WTC11 (cell line): ENCODE results near the gene MTA1. TPM values are rescaled to one million over a fixed set of nuclear protein-coding genes. Genes with fewer than 3 reads are reported as not detected.

Experiments
- ATAC-seq: fragments of 200-7000 bp; cut with Tn5 transposase; 2 replicates; pipeline ENCODE4 v1.10.0; 2021; ENCODE audit warnings: mild to moderate bottlenecking, moderate library complexity
- CTCF ChIA-PET: fragments of 300-600 bp; sonication (Branson Sonifier 250); formaldehyde crosslinking; loops from one replicate; lab custom pipeline; 2021; ENCODE audit warnings: antibody characterized with exemption; lab: Charles Lee
- POLR2A ChIA-PET: fragments of 350-600 bp; sonication (Branson Sonifier 250); formaldehyde crosslinking; loops from one replicate; lab custom pipeline; 2021; ENCODE audit warnings: antibody characterized with exemption; lab: Charles Lee
- DNase-seq: peaks from one replicate; pipeline ENCODE4 v3.0.0; 2021; ENCODE audit warnings: low spot score
- H3K27ac Mint-ChIP-seq: 2 replicates; pipeline ENCODE4 v1.8.0; 2021; ENCODE audit warnings: mixed read lengths
- H3K27me3 Mint-ChIP-seq: 2 replicates; pipeline ENCODE4 v1.8.0; 2021; ENCODE audit warnings: low read depth, mild to moderate bottlenecking, moderate library complexity, mixed read lengths
- H3K36me3 Mint-ChIP-seq: 2 replicates; pipeline ENCODE4 v1.8.0; 2021; ENCODE audit warnings: mixed read lengths
- H3K4me1 Mint-ChIP-seq: 2 replicates; pipeline ENCODE4 v1.8.0; 2022; ENCODE audit warnings: mixed read lengths
- H3K4me3 Mint-ChIP-seq: 2 replicates; pipeline ENCODE4 v1.8.0; 2021; ENCODE audit warnings: mild to moderate bottlenecking, moderate library complexity, mixed read lengths
- H3K9me3 Mint-ChIP-seq: 2 replicates; pipeline ENCODE4 v1.8.0; 2021; ENCODE audit warnings: mixed read lengths
- CBFB ChIP-seq: sonication (generic); formaldehyde crosslinking; IDR thresholded peaks from 2 replicates; pipeline ENCODE4 v1.8.1; 2022; ENCODE audit warnings: mild to moderate bottlenecking, low read depth, missing genetic modification reagents
- CREB1 ChIP-seq: sonication (generic); formaldehyde crosslinking; IDR thresholded peaks from 2 replicates; pipeline ENCODE4 v1.8.0; 2023; ENCODE audit warnings: mild to moderate bottlenecking, missing genetic modification reagents
- E2F1 ChIP-seq: sonication (generic); formaldehyde crosslinking; IDR thresholded peaks from 2 replicates; pipeline ENCODE4 v1.8.0; 2022; ENCODE audit warnings: mild to moderate bottlenecking, missing genetic modification reagents
- EMX1 ChIP-seq: fragments of 250-450 bp; sonication (Bioruptor Pico); IDR thresholded peaks from 2 replicates; pipeline ENCODE4 v1.8.0; 2021; ENCODE audit warnings: mild to moderate bottlenecking
- FOXK1 ChIP-seq: sonication (generic); formaldehyde crosslinking; IDR thresholded peaks from 2 replicates; pipeline ENCODE4 v1.8.0; 2022; ENCODE audit warnings: mild to moderate bottlenecking, moderate library complexity, missing genetic modification reagents
- FOXP1 ChIP-seq: sonication (generic); formaldehyde crosslinking; IDR thresholded peaks from 2 replicates; pipeline ENCODE4 v1.8.0; 2022; ENCODE audit warnings: missing genetic modification reagents, mild to moderate bottlenecking, moderate library complexity, borderline replicate concordance
- IRF2 ChIP-seq: sonication (generic); formaldehyde crosslinking; IDR thresholded peaks from 2 replicates; pipeline ENCODE4 v1.8.0; 2022; ENCODE audit warnings: low read depth, missing genetic modification reagents, borderline replicate concordance
- KAT7 ChIP-seq: sonication (generic); formaldehyde crosslinking; IDR thresholded peaks from 2 replicates; pipeline ENCODE4 v1.8.1; 2023; ENCODE audit warnings: missing genetic modification reagents, mild to moderate bottlenecking, borderline replicate concordance
- MYBL2 ChIP-seq: sonication (generic); formaldehyde crosslinking; IDR thresholded peaks from 2 replicates; pipeline ENCODE4 v1.8.1; 2023; ENCODE audit warnings: mild to moderate bottlenecking, moderate library complexity, missing genetic modification reagents
- NFATC4 ChIP-seq: fragments of 250-450 bp; sonication (Bioruptor Pico); IDR thresholded peaks from 2 replicates; pipeline ENCODE4 v1.9.0; 2021; ENCODE audit warnings: mild to moderate bottlenecking
- NR2C2 ChIP-seq: sonication (generic); formaldehyde crosslinking; IDR thresholded peaks from 2 replicates; pipeline ENCODE4 v1.8.0; 2022; ENCODE audit warnings: mild to moderate bottlenecking, missing genetic modification reagents
- NR3C1 ChIP-seq: sonication (generic); formaldehyde crosslinking; conservative IDR thresholded peaks from 2 replicates; pipeline ENCODE4 v1.8.1; 2023; ENCODE audit warnings: low read depth, mild to moderate bottlenecking, missing genetic modification reagents
- PREB ChIP-seq: sonication (generic); formaldehyde crosslinking; IDR thresholded peaks from 2 replicates; pipeline ENCODE4 v1.8.1; 2022; ENCODE audit warnings: mild to moderate bottlenecking, missing genetic modification reagents, moderate library complexity, borderline replicate concordance
- SMAD4 ChIP-seq: sonication (generic); formaldehyde crosslinking; IDR thresholded peaks from 2 replicates; pipeline ENCODE4 v1.8.0; 2022; ENCODE audit warnings: mild to moderate bottlenecking, missing genetic modification reagents
- SOX15 ChIP-seq: fragments of 250-450 bp; sonication (Bioruptor Pico); IDR thresholded peaks from 2 replicates; pipeline ENCODE4 v1.9.0; 2021; ENCODE audit warnings: mild to moderate bottlenecking
- TEAD4 ChIP-seq: sonication (generic); formaldehyde crosslinking; IDR thresholded peaks from 2 replicates; pipeline ENCODE4 v1.8.0; 2022; ENCODE audit warnings: mild to moderate bottlenecking, missing genetic modification reagents
- ZNF121 ChIP-seq: sonication (generic); formaldehyde crosslinking; IDR thresholded peaks from 2 replicates; pipeline ENCODE4 v1.8.0; 2023; ENCODE audit warnings: missing genetic modification reagents
- ZNF219 ChIP-seq: sonication (generic); formaldehyde crosslinking; IDR thresholded peaks from 2 replicates; pipeline ENCODE4 v1.8.0; 2023; ENCODE audit warnings: missing genetic modification reagents, mild to moderate bottlenecking, borderline replicate concordance
- ZNF317 ChIP-seq: sonication (generic); formaldehyde crosslinking; IDR thresholded peaks from 2 replicates; pipeline ENCODE4 v1.8.1; 2023; ENCODE audit warnings: low read depth, mild to moderate bottlenecking, moderate library complexity, missing genetic modification reagents, borderline replicate concordance
- ZNF423 ChIP-seq: fragments of 250-450 bp; sonication (Bioruptor Pico); IDR thresholded peaks from 2 replicates; pipeline ENCODE4 v2.1.2; 2022; ENCODE audit warnings: mild to moderate bottlenecking, moderate library complexity
- total RNA-seq: library from RNA; stranded (reverse); gene quantifications from 3 replicates; pipeline ENCODE4 v1.2.3, GENCODE V29; 2021
- TF ChIP-seq, protein P1 (sequence below): sonication (generic); formaldehyde crosslinking; IDR thresholded peaks from 2 replicates; pipeline ENCODE4 v1.8.0; 2023; ENCODE audit warnings: missing genetic modification reagents
- TF ChIP-seq, protein P2 (sequence below): sonication (generic); formaldehyde crosslinking; IDR thresholded peaks from 2 replicates; pipeline ENCODE4 v1.8.0; 2022; ENCODE audit warnings: mild to moderate bottlenecking, missing genetic modification reagents
- TF ChIP-seq, protein P3 (sequence below): sonication (generic); formaldehyde crosslinking; IDR thresholded peaks from 2 replicates; pipeline ENCODE4 v1.8.0; 2023; ENCODE audit warnings: mild to moderate bottlenecking, missing genetic modification reagents
- TF ChIP-seq, protein P4 (sequence below): fragments of 250-450 bp; sonication (Bioruptor Pico); conservative IDR thresholded peaks from 2 replicates; pipeline ENCODE4 v1.9.0; 2021; ENCODE audit warnings: mild to moderate bottlenecking

Gene MTA1
- total RNA-seq, 1 experiment from 2014 or later, result 279 TPM

DNA sequence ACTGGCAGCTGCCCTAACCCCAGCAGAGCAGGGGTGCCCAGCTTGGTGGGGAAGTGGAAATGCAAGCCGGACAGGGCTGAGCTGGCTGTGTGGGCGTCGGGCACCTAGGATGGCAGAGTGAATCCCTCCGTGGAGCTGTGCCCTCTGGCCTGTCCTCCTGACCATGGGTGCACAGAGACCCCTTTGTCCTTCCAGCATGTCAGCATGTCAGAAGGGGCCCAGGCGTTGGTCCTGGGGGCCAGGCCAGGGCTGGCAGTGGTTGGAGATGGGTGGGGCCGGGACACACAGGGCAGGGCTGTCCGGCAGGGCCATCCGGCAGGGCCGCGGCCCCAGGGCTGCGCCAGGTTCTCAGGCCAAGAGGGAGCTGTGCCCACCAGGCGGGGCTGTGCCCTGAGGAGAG, 30.1 kb upstream of the MTA1 start:
- Mint-ChIP-seq H3K27ac (no peak overlapping the region), H3K27me3 (no peaks in the 10 kb centered on the region), H3K9me3 (no peaks in the 10 kb centered on the region), H3K4me1 (no peaks in the 10 kb centered on the region), H3K36me3 (peaks cover 1% of the 10 kb centered on the region; the same call in 1 of the 2 replicates), H3K4me3 (no peak overlapping the region)
- no peak for TF ChIP-seq NR3C1 (CRISPR knock-in tag)
- no peak for TF ChIP-seq NR2C2 (CRISPR knock-in tag)
- no peak for TF ChIP-seq MYBL2 (CRISPR knock-in tag)
- TF ChIP-seq PREB, result no peak
- TF ChIP-seq, protein P1, sequence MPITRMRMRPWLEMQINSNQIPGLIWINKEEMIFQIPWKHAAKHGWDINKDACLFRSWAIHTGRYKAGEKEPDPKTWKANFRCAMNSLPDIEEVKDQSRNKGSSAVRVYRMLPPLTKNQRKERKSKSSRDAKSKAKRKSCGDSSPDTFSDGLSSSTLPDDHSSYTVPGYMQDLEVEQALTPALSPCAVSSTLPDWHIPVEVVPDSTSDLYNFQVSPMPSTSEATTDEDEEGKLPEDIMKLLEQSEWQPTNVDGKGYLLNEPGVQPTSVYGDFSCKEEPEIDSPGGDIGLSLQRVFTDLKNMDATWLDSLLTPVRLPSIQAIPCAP, result no peak
- TF ChIP-seq ZNF219 (CRISPR knock-in tag), result no peak
- TF ChIP-seq, protein P2, sequence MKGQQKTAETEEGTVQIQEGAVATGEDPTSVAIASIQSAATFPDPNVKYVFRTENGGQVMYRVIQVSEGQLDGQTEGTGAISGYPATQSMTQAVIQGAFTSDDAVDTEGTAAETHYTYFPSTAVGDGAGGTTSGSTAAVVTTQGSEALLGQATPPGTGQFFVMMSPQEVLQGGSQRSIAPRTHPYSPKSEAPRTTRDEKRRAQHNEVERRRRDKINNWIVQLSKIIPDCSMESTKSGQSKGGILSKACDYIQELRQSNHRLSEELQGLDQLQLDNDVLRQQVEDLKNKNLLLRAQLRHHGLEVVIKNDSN (CRISPR knock-in tag), result no peak
- TF ChIP-seq, protein P3, sequence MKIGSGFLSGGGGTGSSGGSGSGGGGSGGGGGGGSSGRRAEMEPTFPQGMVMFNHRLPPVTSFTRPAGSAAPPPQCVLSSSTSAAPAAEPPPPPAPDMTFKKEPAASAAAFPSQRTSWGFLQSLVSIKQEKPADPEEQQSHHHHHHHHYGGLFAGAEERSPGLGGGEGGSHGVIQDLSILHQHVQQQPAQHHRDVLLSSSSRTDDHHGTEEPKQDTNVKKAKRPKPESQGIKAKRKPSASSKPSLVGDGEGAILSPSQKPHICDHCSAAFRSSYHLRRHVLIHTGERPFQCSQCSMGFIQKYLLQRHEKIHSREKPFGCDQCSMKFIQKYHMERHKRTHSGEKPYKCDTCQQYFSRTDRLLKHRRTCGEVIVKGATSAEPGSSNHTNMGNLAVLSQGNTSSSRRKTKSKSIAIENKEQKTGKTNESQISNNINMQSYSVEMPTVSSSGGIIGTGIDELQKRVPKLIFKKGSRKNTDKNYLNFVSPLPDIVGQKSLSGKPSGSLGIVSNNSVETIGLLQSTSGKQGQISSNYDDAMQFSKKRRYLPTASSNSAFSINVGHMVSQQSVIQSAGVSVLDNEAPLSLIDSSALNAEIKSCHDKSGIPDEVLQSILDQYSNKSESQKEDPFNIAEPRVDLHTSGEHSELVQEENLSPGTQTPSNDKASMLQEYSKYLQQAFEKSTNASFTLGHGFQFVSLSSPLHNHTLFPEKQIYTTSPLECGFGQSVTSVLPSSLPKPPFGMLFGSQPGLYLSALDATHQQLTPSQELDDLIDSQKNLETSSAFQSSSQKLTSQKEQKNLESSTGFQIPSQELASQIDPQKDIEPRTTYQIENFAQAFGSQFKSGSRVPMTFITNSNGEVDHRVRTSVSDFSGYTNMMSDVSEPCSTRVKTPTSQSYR (CRISPR knock-in tag), result no peak
- TF ChIP-seq ZNF121 (CRISPR knock-in tag), result no peak
- TF ChIP-seq ZNF317 (CRISPR knock-in tag), result no peak
- CTCF ChIA-PET, result interaction anchor here (0.8 to 3.2 kb wide), 6 partner anchors 12 to 188 kb away, joined by 3 to 18 read pairs (median 6); no protein-coding TSS in a partner anchor
- POLR2A ChIA-PET, result no interaction called here
- ATAC-seq (no peak), DNase-seq (no peak)

DNA sequence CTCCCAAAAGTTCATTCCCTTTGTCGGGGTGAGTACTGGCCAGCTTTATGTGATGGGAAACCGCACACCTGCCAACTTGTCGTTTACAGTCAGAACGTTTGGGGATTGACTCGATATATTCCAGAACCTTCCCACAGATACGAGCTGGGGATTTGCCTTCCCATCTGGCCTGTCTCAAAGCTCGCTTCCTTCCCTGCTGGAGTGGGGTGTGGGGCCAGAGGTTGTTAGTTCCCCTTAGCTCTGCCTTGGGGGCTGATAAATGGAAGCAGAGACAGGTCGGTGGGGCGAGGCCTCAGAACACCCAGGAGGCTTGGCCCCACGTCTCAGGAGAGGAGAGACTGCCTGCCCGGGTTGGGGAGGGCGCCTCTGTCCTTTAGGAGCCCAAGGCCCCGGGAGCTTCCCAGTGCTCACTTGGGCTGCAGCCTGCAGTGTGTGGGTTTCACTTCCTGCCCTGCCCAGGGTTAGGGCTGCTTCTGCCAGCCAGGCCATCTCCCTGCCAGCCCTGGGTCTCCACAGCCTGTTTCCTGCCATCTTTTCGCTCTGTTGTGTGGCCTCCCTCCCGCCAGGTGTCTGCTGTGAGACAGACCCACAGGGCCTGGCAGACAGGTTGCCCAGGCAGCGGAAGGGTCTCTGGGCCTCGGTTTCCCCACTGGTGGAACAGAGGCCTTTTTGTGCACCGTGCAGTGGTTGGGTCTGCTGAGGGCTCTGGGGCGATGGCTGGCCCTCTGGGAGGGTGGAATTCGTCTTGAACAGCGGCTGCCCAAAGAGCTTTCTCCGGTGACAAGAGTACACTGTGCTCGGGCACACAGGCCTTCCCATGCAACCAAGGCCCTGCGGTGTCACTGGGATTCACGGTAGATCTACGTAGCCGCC, 29.4 kb upstream of the MTA1 start:
- no peak overlapping the region for H3K4me3 Mint-ChIP-seq
- ChIA-PET CTCF (interaction anchor here (0.8 to 3.2 kb wide), 7 partner anchors 13 to 189 kb away, joined by 3 to 18 read pairs (median 4); no protein-coding TSS in a partner anchor), POLR2A (no interaction called here)
- H3K9me3 Mint-ChIP-seq, result no peaks in the 10 kb centered on the region
- H3K27ac Mint-ChIP-seq, result no peak overlapping the region
- no peaks in the 10 kb centered on the region for H3K4me1 Mint-ChIP-seq
- H3K36me3 Mint-ChIP-seq, result peaks cover 3% of the 10 kb centered on the region; the same call in 1 of the 2 replicates
- TF ChIP-seq CREB1 (CRISPR knock-in tag) (no peak), ZNF423 (CRISPR knock-in tag) (no peak), SMAD4 (CRISPR knock-in tag) (no peak), TEAD4 (CRISPR knock-in tag) (no peak), IRF2 (no peak), SOX15 (CRISPR knock-in tag) (no peak), KAT7 (CRISPR knock-in tag) (no peak), ZNF121 (CRISPR knock-in tag) (no peak), FOXP1 (CRISPR knock-in tag) (no peak), EMX1 (CRISPR knock-in tag) (no peak), NR2C2 (CRISPR knock-in tag) (no peak), NFATC4 (CRISPR knock-in tag) (no peak), FOXK1 (CRISPR knock-in tag) (no peak), CBFB (CRISPR knock-in tag) (no peak), E2F1 (no peak)
- TF ChIP-seq, protein P4, sequence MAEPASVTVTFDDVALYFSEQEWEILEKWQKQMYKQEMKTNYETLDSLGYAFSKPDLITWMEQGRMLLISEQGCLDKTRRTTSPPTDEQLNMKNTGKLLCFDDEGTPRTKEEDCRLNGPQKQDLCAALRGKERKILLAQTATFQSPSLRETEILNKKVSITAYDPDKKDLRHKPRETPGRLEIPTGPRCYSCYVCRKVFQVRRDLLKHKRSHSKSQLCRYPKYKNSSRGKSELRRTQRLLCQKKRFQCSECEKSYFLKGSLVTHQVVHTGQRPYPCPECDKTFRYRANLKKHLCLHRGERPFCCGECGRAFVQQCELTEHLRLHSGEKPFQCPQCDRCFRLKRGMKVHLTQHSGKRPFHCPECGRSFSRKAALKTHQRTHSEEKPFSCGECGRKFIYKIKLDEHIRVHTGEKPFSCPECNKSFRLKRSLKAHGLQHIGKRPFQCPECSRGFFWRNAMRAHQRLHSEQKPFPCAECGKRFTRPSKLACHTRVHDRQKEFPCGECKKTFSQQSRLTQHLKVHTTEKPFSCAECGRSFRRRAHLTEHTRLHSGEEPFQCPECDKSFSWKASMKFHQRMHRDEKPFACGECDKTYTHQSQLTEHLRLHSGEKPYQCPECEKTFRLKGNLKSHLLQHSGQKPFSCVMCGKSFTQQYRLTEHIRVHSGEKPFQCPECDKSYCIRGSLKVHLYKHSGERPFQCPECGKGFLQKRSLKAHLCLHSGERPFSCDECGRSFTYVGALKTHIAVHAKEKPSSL, result no peak
- no peak for DNase-seq
- H3K27me3 Mint-ChIP-seq, result no peaks in the 10 kb centered on the region
- no peak for ATAC-seq
